Activated B cell treated with CpG ODN at 0.5 μM for 24 hours (primary cell): Measurements from ENCODE around the gene M1AP. TPM values are rescaled to one million over a fixed set of nuclear protein-coding genes. Genes with fewer than 3 reads are reported as not detected.
A peak's percentile ranks its signal among the peaks of the same experiment; 100 is the strongest.

Source experiments
- ATAC-seq: fragments of 200-7000 bp; cut with Tn5 transposase; one replicate; pipeline ENCODE4 v1.10.0; 2021; ENCODE audit warnings: low read depth, mild to moderate bottlenecking, moderate library complexity
- CTCF ChIA-PET: fragments of 350-600 bp; sonication (Branson Sonifier 250); formaldehyde crosslinking; loops from one replicate; lab custom pipeline; 2021; ENCODE audit warnings: antibody characterized with exemption; lab: Charles Lee
- POLR2A ChIA-PET: fragments of 350-600 bp; sonication (Branson Sonifier 250); formaldehyde crosslinking; loops from one replicate; lab custom pipeline; 2021; ENCODE audit warnings: antibody characterized with exemption; lab: Charles Lee
- DNase-seq: peaks from one replicate; pipeline ENCODE4 v3.0.0; 2022
- H3K27ac Mint-ChIP-seq: one replicate; pipeline ENCODE4 v1.8.0; 2020; ENCODE audit warnings: mixed read lengths
- H3K27me3 Mint-ChIP-seq: one replicate; pipeline ENCODE4 v1.8.0; 2021; ENCODE audit warnings: mixed read lengths
- H3K36me3 Mint-ChIP-seq: one replicate; pipeline ENCODE4 v1.8.0; 2021; ENCODE audit warnings: low read depth, mixed read lengths
- H3K4me1 Mint-ChIP-seq: one replicate; pipeline ENCODE4 v1.8.0; 2021; ENCODE audit warnings: mixed read lengths
- H3K4me3 Mint-ChIP-seq: one replicate; pipeline ENCODE4 v1.8.0; 2020; ENCODE audit warnings: mild to moderate bottlenecking, mixed read lengths
- H3K9me3 Mint-ChIP-seq: one replicate; pipeline ENCODE4 v1.8.0; 2020; ENCODE audit warnings: mixed read lengths
- CTCF ChIP-seq: fragments of 200-600 bp; IDR thresholded peaks from one replicate; pipeline ENCODE4 v1.8.0; 2022; ENCODE audit warnings: antibody characterized with exemption, mild to moderate bottlenecking
- intact Hi-C: fragments of 100-400 bp; cut with micrococcal nuclease; formaldehyde crosslinking; loops from one replicate; pipeline ENCODE4 v1.15.1; 2024
- total RNA-seq: library from RNA; stranded (reverse); gene quantifications from 2 replicates; pipeline ENCODE4 v1.2.3, GENCODE V29; 2022

M1AP gene
- total RNA-seq, 1 donor from 2014 or later = not detected

DNA sequence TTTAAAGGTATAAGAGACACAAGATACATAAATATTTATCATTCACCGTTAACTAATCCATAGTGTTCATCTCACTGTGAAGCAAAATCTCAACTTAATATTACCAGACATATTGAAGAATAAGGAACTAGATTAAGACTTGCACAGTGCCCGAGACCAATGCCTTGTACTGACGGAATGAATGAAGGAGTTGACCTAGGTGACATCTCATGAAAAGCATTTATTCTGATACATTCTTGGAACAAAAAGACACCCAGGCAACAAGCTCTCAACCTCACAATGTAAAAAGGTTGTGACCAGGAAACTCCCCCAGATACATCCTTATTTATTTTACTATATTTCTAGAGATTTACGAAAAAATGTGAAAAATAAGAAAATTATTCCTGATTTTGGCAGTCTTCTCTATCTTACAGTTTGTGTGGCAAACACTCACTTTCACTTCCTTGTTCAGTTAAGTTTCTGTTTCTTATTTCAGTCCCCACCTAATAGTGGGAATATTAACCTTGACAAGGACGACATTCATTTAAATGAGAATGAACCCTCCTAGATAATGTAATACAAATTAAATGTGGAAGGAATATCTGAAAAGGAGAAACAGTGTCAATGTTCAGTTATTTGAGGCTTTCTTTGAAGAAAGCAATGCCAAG, 28.4 kb downstream of the M1AP start:
- POLR2A ChIA-PET = no interaction called here
- CTCF ChIA-PET = interaction anchor here (0.8 kb wide), 1 partner anchor 255 kb away, joined by 4 read pairs; no protein-coding TSS in a partner anchor
- Mint-ChIP-seq H3K27me3 (peaks cover 2% of the 10 kb centered on the region), H3K4me1 (peaks cover 20% of the 10 kb centered on the region), H3K9me3 (no peaks in the 10 kb centered on the region), H3K27ac (peak overlapping the region; percentile 11), H3K4me3 (peak overlapping the region; percentile 8), H3K36me3 (no peaks in the 10 kb centered on the region)
- no peak for TF ChIP-seq CTCF
- DNase-seq = no peak
- ATAC-seq = no peak
- intact Hi-C loops = no loop called here

DNA sequence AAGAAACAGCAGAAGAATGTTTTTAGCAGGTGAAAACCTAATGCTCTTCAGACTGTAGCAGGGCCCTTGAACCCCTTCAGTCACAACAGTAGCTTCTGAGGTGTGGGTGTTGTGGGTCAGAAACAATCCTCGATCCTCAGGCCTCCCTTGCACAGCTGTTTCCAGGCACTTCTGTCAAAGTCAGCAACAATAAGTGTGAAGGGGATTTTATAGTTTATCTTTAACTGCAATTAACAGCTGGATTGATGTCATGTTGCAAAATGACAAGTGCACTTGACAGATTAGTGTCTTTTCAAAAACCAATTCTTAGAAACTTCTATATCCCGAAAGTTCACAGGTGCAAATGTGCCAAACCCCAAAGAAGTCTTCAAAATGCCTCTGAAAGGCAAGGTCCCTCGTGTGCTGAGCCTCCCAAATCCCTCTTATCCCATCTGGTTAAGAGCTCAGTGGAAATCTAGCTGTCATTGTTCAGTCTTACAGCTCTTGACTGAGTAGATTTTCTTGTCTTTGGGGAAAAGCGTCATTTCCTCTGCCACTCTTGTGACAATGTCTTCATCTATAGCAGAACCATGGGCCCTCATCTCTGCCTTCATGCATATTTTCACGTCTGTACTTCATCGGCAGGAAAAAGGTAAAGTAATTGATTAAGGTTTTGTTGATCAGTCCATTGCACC, 29.6 kb downstream of the M1AP start:
- H3K27ac Mint-ChIP-seq = no peak overlapping the region
- DNase-seq (no peak), ATAC-seq (no peak)
- no peaks in the 10 kb centered on the region for H3K36me3 Mint-ChIP-seq
- H3K4me3 Mint-ChIP-seq = no peak overlapping the region
- ChIA-PET CTCF (interaction anchor here (0.6 kb wide), 1 partner anchor 566 kb away, joined by 4 read pairs; no protein-coding TSS in a partner anchor), POLR2A (no interaction called here)
- intact Hi-C loops = no loop called here
- TF ChIP-seq CTCF = no peak
- no peaks in the 10 kb centered on the region for H3K9me3 Mint-ChIP-seq
- peaks cover 20% of the 10 kb centered on the region for H3K4me1 Mint-ChIP-seq
- H3K27me3 Mint-ChIP-seq = peaks cover 12% of the 10 kb centered on the region

- TF ChIP-seq CTCF = no peak
- intact Hi-C loops = no loop called here
- no peak overlapping the region for H3K27ac Mint-ChIP-seq
- no peaks in the 10 kb centered on the region for H3K36me3 Mint-ChIP-seq
- ChIA-PET CTCF (no interaction called here), POLR2A (no interaction called here)
- H3K27me3 Mint-ChIP-seq = peaks cover 23% of the 10 kb centered on the region
- peaks cover 20% of the 10 kb centered on the region for H3K4me1 Mint-ChIP-seq
- no peak for ATAC-seq
- no peaks in the 10 kb centered on the region for H3K9me3 Mint-ChIP-seq
- DNase-seq = no peak
- H3K4me3 Mint-ChIP-seq = no peak overlapping the region
Measured at GRCh38 chr2:74617122-74617521, 31.0 kb downstream of the M1AP start.

- H3K27ac Mint-ChIP-seq = no peak overlapping the region
- POLR2A ChIA-PET = no interaction called here
- no peak for TF ChIP-seq CTCF
- CTCF ChIA-PET = no interaction called here
- intact Hi-C loops = no loop called here
- H3K4me1 Mint-ChIP-seq = no peaks in the 10 kb centered on the region
- DNase-seq (no peak), ATAC-seq (no peak)
- no peaks in the 10 kb centered on the region for H3K9me3 Mint-ChIP-seq
- H3K36me3 Mint-ChIP-seq = no peaks in the 10 kb centered on the region
- H3K27me3 Mint-ChIP-seq = peaks cover 27% of the 10 kb centered on the region
- H3K4me3 Mint-ChIP-seq = no peak overlapping the region
Measured at GRCh38 chr2:74606927-74607326, 41.2 kb downstream of the M1AP start.

DNA sequence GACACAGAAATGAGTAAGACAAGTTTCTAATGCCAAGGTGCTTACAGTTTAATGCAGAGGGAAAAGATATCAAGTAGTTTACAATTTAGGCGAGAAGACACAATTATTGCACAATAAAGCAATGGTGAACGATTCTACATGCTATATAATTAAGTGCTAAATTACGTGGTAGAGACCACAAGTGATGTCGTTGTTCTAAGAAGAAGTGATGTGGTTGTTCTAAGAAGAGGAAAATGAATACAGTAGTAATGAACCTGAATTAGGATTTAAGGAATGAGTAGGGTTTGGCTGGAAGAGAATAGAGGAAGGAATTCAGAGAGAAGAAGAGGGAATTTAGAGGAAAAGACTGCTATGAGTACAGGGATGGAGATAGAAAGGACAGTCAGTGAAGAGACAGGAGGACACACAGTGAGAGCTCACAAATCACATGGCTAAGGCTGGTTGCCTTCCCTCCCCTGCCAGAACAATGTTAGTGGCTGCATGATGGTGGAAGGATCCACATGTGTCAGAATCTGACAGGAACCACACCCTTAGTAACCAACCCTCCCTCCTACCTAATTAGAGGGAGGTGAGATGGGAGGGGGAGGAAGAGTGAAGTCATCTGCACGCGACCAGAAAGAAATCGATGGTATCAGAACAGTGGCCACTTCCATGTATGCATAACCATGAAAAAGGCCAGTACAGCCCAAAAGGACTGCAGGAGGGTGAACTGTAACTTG, 44.7 kb downstream of the M1AP start:
- ATAC-seq (no peak), DNase-seq (no peak)
- Mint-ChIP-seq H3K4me1 (peaks cover 5% of the 10 kb centered on the region), H3K27ac (no peak overlapping the region), H3K36me3 (no peaks in the 10 kb centered on the region), H3K4me3 (no peak overlapping the region), H3K9me3 (no peaks in the 10 kb centered on the region), H3K27me3 (peaks cover 19% of the 10 kb centered on the region)
- CTCF ChIA-PET = no interaction called here
- no peak for TF ChIP-seq CTCF
- POLR2A ChIA-PET = no interaction called here
- intact Hi-C loops = loop anchor here (5.0 kb wide), 1 partner anchor 269 kb away; no protein-coding TSS in a partner anchor
